K562 (cell line): ENCODE measurements around the gene DYNLT2B. TPM values are rescaled to one million over a fixed set of nuclear protein-coding genes. Genes with fewer than 3 reads are reported as not detected.

Experiments used
- BACH1 ChIP-seq: fragments of 200-800 bp; sonication (Bioruptor generic); IDR thresholded peaks from 2 replicates; pipeline ENCODE4 v1.6.1; 2016; ENCODE audit warnings: missing genetic modification characterization, missing compliant biosample characterization
- BCOR ChIP-seq: fragments of 450-650 bp; IDR thresholded peaks from 2 replicates; pipeline ENCODE4 v1.6.1; 2016
- BRD4 ChIP-seq: fragments of 200-600 bp; sonication (generic); IDR thresholded peaks from 2 replicates; pipeline ENCODE4 v1.6.1; 2017; ENCODE audit warnings: inconsistent platforms
- BRD9 ChIP-seq: fragments of 450-650 bp; IDR thresholded peaks from 2 replicates; pipeline ENCODE4 v1.6.1; 2018; ENCODE audit warnings: low read depth; ENCODE audit not compliant: partially characterized antibody
- CEBPB ChIP-seq: fragments of 450-650 bp; IDR thresholded peaks from 2 replicates; pipeline ENCODE4 v1.6.1; 2016; ENCODE audit warnings: missing genetic modification characterization, missing compliant biosample characterization
- CEBPG ChIP-seq, 3 experiments: fragments of 200-800 bp in 1 of 3; sonication (Bioruptor generic) in 1 of 3; sonication (generic) in 1 of 3; formaldehyde crosslinking in 1 of 3; IDR thresholded peaks in 2 of 3; conservative IDR thresholded peaks in 1 of 3; 2 replicates each; pipeline versions ENCODE4 v1.6.1 to v1.8.0; 2016 to 2022; ENCODE audit warnings: missing compliant biosample characterization in 2 of 3, missing genetic modification characterization in 2 of 3, mild to moderate bottlenecking in 1 of 3, missing genetic modification reagents in 1 of 3
- CTBP1 ChIP-seq: fragments of 450-650 bp; IDR thresholded peaks from 2 replicates; pipeline ENCODE4 v1.6.1; 2016; ENCODE audit warnings: borderline replicate concordance
- DPF2 ChIP-seq: fragments of 450-650 bp; IDR thresholded peaks from 2 replicates; pipeline ENCODE4 v1.6.1; 2016
- ELF1 ChIP-seq: fragments of 200-800 bp; sonication (Bioruptor generic); IDR thresholded peaks from 2 replicates; pipeline ENCODE4 v1.6.1; 2016; ENCODE audit warnings: missing genetic modification characterization, missing compliant biosample characterization
- FOXP1 ChIP-seq: sonication (generic); formaldehyde crosslinking; IDR thresholded peaks from 2 replicates; pipeline ENCODE4 v1.8.0; 2022; ENCODE audit warnings: mild to moderate bottlenecking, missing genetic modification reagents
- HEY1 ChIP-seq: fragments of 250-450 bp; sonication (Bioruptor Pico); IDR thresholded peaks from 2 replicates; pipeline ENCODE4 v1.5.0; 2020; ENCODE audit warnings: mild to moderate bottlenecking, moderate library complexity, borderline replicate concordance
- HIVEP1 ChIP-seq: fragments of 250-450 bp; sonication (Bioruptor Pico); IDR thresholded peaks from 2 replicates; pipeline ENCODE4 v1.4.0; 2020; ENCODE audit warnings: mild to moderate bottlenecking
- JUND ChIP-seq, 2 experiments: IDR thresholded peaks; 2 replicates in 1 of 2; 3 replicates in 1 of 2; pipeline ENCODE4 v1.6.1; 2011; ENCODE audit warnings: borderline replicate concordance in 2 of 2, low read depth in 2 of 2, low read length in 2 of 2, improper control_type of control experiment in 1 of 2, missing biosample characterization in 1 of 2, missing genetic modification characterization in 1 of 2, missing genetic modification reagents in 1 of 2
- MAX ChIP-seq: sonication (generic); formaldehyde crosslinking; IDR thresholded peaks from 2 replicates; pipeline ENCODE4 v1.9.0; 2022; ENCODE audit warnings: mild to moderate bottlenecking, missing genetic modification reagents
- POLR2AphosphoS5 ChIP-seq: IDR thresholded peaks from 2 replicates; pipeline ENCODE4 v1.6.1; 2011; ENCODE audit warnings: mild to moderate bottlenecking, low read depth, low read length, moderate library complexity; ENCODE audit not compliant: control insufficient read depth, insufficient read depth
- POLR2B ChIP-seq: fragments of 450-650 bp; IDR thresholded peaks from 2 replicates; pipeline ENCODE4 v1.6.1; 2018; ENCODE audit warnings: low read depth; ENCODE audit not compliant: partially characterized antibody
- RBBP5 ChIP-seq: fragments of 200-600 bp; sonication (generic); IDR thresholded peaks from 2 replicates; pipeline ENCODE4 v1.6.1; 2012; ENCODE audit warnings: borderline replicate concordance, mild to moderate bottlenecking, low read length, control low read depth, inconsistent platforms; ENCODE audit not compliant: insufficient read depth, poor library complexity, severe bottlenecking
- RBFOX2 ChIP-seq: fragments of 200-400 bp; formaldehyde crosslinking; IDR thresholded peaks from 2 replicates; pipeline ENCODE4 v1.6.1; 2017; ENCODE audit warnings: low read depth, mild to moderate bottlenecking, low read length, moderate library complexity
- RBM25 ChIP-seq: fragments of 200-400 bp; formaldehyde crosslinking; IDR thresholded peaks from 2 replicates; pipeline ENCODE4 v1.6.1; 2018; ENCODE audit warnings: low read length, low read depth, moderate library complexity; ENCODE audit not compliant: severe bottlenecking
- SMAD4 ChIP-seq: fragments of 250-450 bp; sonication (Bioruptor Pico); conservative IDR thresholded peaks from 2 replicates; pipeline ENCODE4 v1.8.0; 2021; ENCODE audit warnings: inconsistent platforms, mild to moderate bottlenecking, moderate library complexity
- TAF1 ChIP-seq: IDR thresholded peaks from 2 replicates; pipeline ENCODE4 v1.6.1; 2011; ENCODE audit warnings: mild to moderate bottlenecking, low read length, moderate library complexity; ENCODE audit not compliant: insufficient read depth, control insufficient read depth, severe bottlenecking; ENCODE audit errors: extremely low read depth
- TEAD1 ChIP-seq, 2 experiments: fragments of 450-650 bp in 1 of 2; sonication (generic) in 1 of 2; formaldehyde crosslinking; IDR thresholded peaks; 2 replicates each; pipeline versions ENCODE4 v1.4.0 to v1.8.0; 2020 to 2022; ENCODE audit warnings: mild to moderate bottlenecking in 2 of 2, missing genetic modification reagents in 1 of 2
- TRIM24 ChIP-seq, 2 experiments: fragments of 450-650 bp; IDR thresholded peaks; 2 replicates each; pipeline ENCODE4 v1.6.1; 2016
- ZFPM2 ChIP-seq: fragments of 250-450 bp; sonication (Bioruptor Pico); IDR thresholded peaks from 2 replicates; pipeline ENCODE4 v1.5.1; 2022; ENCODE audit warnings: mild to moderate bottlenecking
- ZNF3 ChIP-seq: fragments of 250-450 bp; sonication (Bioruptor Pico); IDR thresholded peaks from 2 replicates; pipeline ENCODE4 v1.5.0; 2021; ENCODE audit warnings: mild to moderate bottlenecking, moderate library complexity
- ZNF589 ChIP-seq: fragments of 200-800 bp; sonication (Bioruptor generic); IDR thresholded peaks from 2 replicates; pipeline ENCODE4 v1.6.1; 2016; ENCODE audit warnings: low read depth, missing genetic modification characterization, missing compliant biosample characterization
- polyA plus RNA-seq, 8 experiments: library from polyadenylated mRNA; depleted of rRNA in 4 of 8; stranded (reverse) in 5 of 8; unstranded in 3 of 8; fragments of >200 nt; fragmentation: Nextera tagmentation in 2 of 8; fragmentation: Illumina TruSeq in 1 of 8; extraction: Ambion mirVana in 2 of 8; extraction: Trizol in 1 of 8; gene quantifications; 2 replicates each; pipeline versions ENCODE4 v1.2.1 to v1.2.3, GENCODE V29; 2011 to 2014; ENCODE audit warnings: inconsistent platforms in 1 of 8, missing spikeins in 1 of 8
- total RNA-seq, 7 experiments: library from RNA; depleted of rRNA in 6 of 7; stranded (reverse); fragments of >200 nt in 6 of 7; fragmentation: Illumina TruSeq in 2 of 7; extraction: Trizol in 2 of 7; gene quantifications; 2 replicates each; pipeline versions ENCODE4 v1.2.1 to v1.2.3, GENCODE V29; 2011 to 2021; ENCODE audit warnings: low replicate concordance in 1 of 7
- TF ChIP-seq, protein P1 (sequence below): fragments of 450-650 bp; conservative IDR thresholded peaks from 2 replicates; pipeline ENCODE4 v1.6.1; 2016; ENCODE audit warnings: missing genetic modification characterization, low read depth, mild to moderate bottlenecking, missing compliant biosample characterization, moderate library complexity

The DYNLT2B gene
- total and polyA plus RNA-seq, 9 of the 15 experiments (the other 6 are each of a cell fraction or from before 2014, with no cell fraction given): 6.5 to 19.9 (median 8.7) TPM

DNA sequence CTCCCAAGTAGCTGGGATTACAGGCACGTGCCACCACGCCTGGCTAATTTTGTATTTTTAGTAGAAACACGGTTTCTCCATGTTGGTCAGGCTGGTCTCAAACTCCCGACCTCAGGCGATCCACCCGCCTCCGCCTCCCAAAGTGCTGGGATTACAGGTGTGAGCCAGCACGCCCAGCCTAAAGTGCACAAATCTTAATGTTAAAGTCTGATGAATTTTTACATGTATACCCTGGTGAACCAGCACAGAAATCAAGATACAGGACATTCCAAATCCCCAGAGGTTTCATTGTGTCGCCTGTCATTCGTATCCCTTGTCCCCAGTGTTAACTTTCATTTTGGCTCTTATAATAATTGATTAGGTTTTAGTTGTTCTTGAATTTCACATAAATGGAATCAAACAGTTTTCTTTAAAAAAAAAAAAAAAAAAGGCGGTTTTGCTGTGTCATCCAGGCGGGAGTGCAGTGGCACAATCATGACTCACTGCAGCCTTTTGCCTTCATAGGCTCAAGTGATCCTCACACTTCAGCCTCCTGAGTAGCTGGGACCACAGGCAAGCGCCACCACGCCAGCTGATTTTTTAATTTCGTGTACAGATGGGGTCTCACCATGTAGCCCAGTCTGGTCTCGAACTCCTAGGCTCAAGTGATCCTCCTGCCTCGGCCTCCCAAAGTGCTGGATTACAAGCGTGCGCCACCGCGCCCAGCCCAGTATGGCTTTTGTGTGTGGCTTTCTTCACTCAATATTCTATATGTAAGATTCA, 21.6 kb upstream of the DYNLT2B start (continued):
- TF ChIP-seq ZFPM2 (CRISPR knock-in tag) (0 out of 2 replicates have a peak, but pooled peaks have one; percentile 21), RBFOX2 (peak; percentile 74), CEBPG (CRISPR knock-in tag; IDR thresholded peaks at IDR 0.05) (0 out of 2 replicates have a peak, but pooled peaks have one; percentile 33), CEBPG (tag; conservative IDR thresholded peaks at IDR 0.05 in 1 of 2, IDR thresholded peaks at IDR 0.05 in 1 of 2) (peak in 1 of 2 experiments; percentile 27; a peak in 1 of 4 replicates), POLR2AphosphoS5 (peak; percentile 47; the same call in 1 of the 2 replicates), CTBP1 (peak; percentile 29; the same call in 1 of the 2 replicates), DPF2 (peak; percentile 90), MAX (CRISPR knock-in tag) (no peak; the same call in 1 of the 2 replicates), ZNF3 (CRISPR knock-in tag) (no peak), BACH1 (tag) (peak; percentile 95), HIVEP1 (CRISPR knock-in tag) (no peak), TAF1 (peak; percentile 38), RBM25 (peak; percentile 42), RBBP5 (peak; percentile 14), BRD9 (peak; percentile 7), TEAD1 (CRISPR knock-in tag; IDR thresholded peaks at IDR 0.05) (0 out of 4 replicates have a peak, but pooled peaks of 1 of the 2 experiments have one; percentile 13), ZNF589 (0 out of 2 replicates have a peak, but pooled peaks have one; percentile 33), FOXP1 (CRISPR knock-in tag) (no peak), CEBPB (tag) (peak; percentile 68), JUND (IDR thresholded peaks at IDR 0.05; ENCODE audit: borderline replicate concordance, low read depth, low read length) (peak; percentile 95), JUND (tag; IDR thresholded peaks at IDR 0.05; ENCODE audit: borderline replicate concordance, low read depth, low read length) (peak; percentile 90), ELF1 (tag) (0 out of 2 replicates have a peak, but pooled peaks have one; percentile 15), POLR2B (peak; percentile 68), BRD4 (peak; percentile 49; the same call in 1 of the 2 replicates), BCOR (peak; percentile 74), HEY1 (CRISPR knock-in tag) (no peak), SMAD4 (CRISPR knock-in tag) (0 out of 2 replicates have a peak, but pooled peaks have one; percentile 28), TRIM24 (IDR thresholded peaks at IDR 0.05) (peak; percentile 55 to 69; a peak in 2 of 4 replicates)
- TF ChIP-seq, protein P1, sequence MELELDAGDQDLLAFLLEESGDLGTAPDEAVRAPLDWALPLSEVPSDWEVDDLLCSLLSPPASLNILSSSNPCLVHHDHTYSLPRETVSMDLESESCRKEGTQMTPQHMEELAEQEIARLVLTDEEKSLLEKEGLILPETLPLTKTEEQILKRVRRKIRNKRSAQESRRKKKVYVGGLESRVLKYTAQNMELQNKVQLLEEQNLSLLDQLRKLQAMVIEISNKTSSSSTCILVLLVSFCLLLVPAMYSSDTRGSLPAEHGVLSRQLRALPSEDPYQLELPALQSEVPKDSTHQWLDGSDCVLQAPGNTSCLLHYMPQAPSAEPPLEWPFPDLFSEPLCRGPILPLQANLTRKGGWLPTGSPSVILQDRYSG (tag): 0 out of 2 replicates have a peak, but pooled peaks have one; percentile 26
